ENCODE results near the gene PLCG2. TPM values are rescaled to one million over a fixed set of nuclear protein-coding genes. Genes with fewer than 3 reads are reported as not detected.

Gene PLCG2
- total and polyA plus RNA-seq, 2 experiments from 2014 or later = 2.5 to 5.0 TPM

GRCh38 chr16:81936209-81937000 is 157.3 kb downstream of the PLCG2 start:
- WGBS (ENCODE audit: low lambda C conversion rate, missing lambda C conversion rate) = 85% methylated on average over 23 of the region's 23 CpGs
- H3K36me3 ChIP-seq (replicated peaks; ENCODE audit: insufficient read depth, low read depth) = no peaks in the 10 kb centered on the region

DNA sequence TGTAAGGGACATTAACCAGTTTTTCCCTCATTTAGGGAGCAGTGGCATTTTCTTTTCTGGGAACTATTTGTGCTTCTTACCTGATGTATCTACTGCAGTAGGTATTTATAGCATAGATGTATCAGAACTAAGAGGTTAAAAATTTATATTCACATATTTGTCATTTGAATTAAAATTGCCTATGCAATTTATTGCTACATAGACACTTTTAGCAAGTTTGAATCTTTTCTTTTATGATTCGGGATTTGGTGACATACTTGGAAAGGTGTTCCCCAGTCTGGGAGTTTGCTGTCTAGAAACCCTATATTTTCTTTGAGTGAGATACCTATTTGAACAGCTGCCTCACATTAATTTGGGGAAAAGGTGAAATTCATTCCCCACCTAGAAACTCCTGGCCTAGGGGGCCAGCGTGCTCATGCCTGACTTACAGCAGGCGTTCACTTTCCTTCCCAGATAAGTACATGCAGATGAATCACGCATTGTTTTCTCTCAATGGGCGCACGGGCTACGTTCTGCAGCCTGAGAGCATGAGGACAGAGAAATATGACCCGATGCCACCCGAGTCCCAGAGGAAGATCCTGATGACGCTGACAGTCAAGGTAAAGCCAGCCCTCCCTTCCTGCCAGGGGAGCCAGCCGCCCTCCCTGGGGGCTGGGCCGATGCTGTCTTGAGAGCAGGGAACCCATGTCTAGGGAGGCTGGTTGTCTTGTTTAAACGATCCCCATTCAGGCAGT is 158.4 kb downstream of the PLCG2 start:
- H3K27ac ChIP-seq = no peak overlapping the region

More at GRCh38 chr16:81936209-81937000, 157.3 kb downstream of the PLCG2 start:
- H3K9me2 ChIP-seq (replicated peaks; ENCODE audit: insufficient read depth) = no peaks in the 10 kb centered on the region
- H3K4me3 ChIP-seq = no peak overlapping the region
- H3K27me3 ChIP-seq = no peaks in the 10 kb centered on the region
- no peaks in the 10 kb centered on the region for H3K4me1 ChIP-seq (ENCODE audit: insufficient read depth)
- no peak overlapping the region for H2AFZ ChIP-seq
- DNase-seq (ENCODE audit: low spot score) = no peak
- H3K79me2 ChIP-seq = no peaks in the 10 kb centered on the region
- no peak overlapping the region for H3K4me2 ChIP-seq
- no peaks in the 10 kb centered on the region for H3K9me3 ChIP-seq (ENCODE audit: low read depth)
- H3K27ac ChIP-seq = no peak overlapping the region
- TF ChIP-seq EZH2phosphoT487 (IDR thresholded peaks at IDR 0.05; ENCODE audit: low read depth, severe bottlenecking, unreplicated experiment) = no peak
- TF ChIP-seq CTCF (IDR thresholded peaks at IDR 0.05; ENCODE audit: poor library complexity) = no peak
- TF ChIP-seq EZH2 (IDR thresholded peaks at IDR 0.05; ENCODE audit: borderline replicate concordance) = no peak
- no peaks in the 10 kb centered on the region for H4K20me1 ChIP-seq (ENCODE audit: insufficient read depth, poor library complexity, severe bottlenecking)

GRCh38 chr16:81938326-81939163 is 159.5 kb downstream of the PLCG2 start:
- 86% methylated on average over 17 of the region's 17 CpGs for WGBS (ENCODE audit: low lambda C conversion rate, missing lambda C conversion rate)

More for the DNA sequence above, 158.4 kb downstream of the PLCG2 start:
- Histone ChIP-seq H3K79me2 (no peaks in the 10 kb centered on the region), H3K9me2 (replicated peaks; ENCODE audit: insufficient read depth) (no peaks in the 10 kb centered on the region), H2AFZ (no peak overlapping the region), H3K4me1 (ENCODE audit: insufficient read depth) (no peaks in the 10 kb centered on the region), H3K27me3 (no peaks in the 10 kb centered on the region), H4K20me1 (ENCODE audit: insufficient read depth, poor library complexity, severe bottlenecking) (no peaks in the 10 kb centered on the region), H3K9me3 (ENCODE audit: low read depth) (no peaks in the 10 kb centered on the region), H3K4me3 (no peak overlapping the region), H3K36me3 (replicated peaks; ENCODE audit: insufficient read depth, low read depth) (no peaks in the 10 kb centered on the region), H3K4me2 (no peak overlapping the region)
- no peak for DNase-seq (ENCODE audit: low spot score)
- no peak for TF ChIP-seq EZH2 (IDR thresholded peaks at IDR 0.05; ENCODE audit: borderline replicate concordance)
- TF ChIP-seq EZH2phosphoT487 (IDR thresholded peaks at IDR 0.05; ENCODE audit: low read depth, severe bottlenecking, unreplicated experiment) = no peak
- no peak for TF ChIP-seq CTCF (IDR thresholded peaks at IDR 0.05; ENCODE audit: poor library complexity)
- 66% methylated on average over 13 of the region's 13 CpGs for WGBS (ENCODE audit: low lambda C conversion rate, missing lambda C conversion rate)

More at GRCh38 chr16:81938326-81939163, 159.5 kb downstream of the PLCG2 start:
- Histone ChIP-seq H3K27ac (no peak overlapping the region), H4K20me1 (ENCODE audit: insufficient read depth, poor library complexity, severe bottlenecking) (no peaks in the 10 kb centered on the region), H3K4me2 (no peak overlapping the region), H3K9me3 (ENCODE audit: low read depth) (no peaks in the 10 kb centered on the region), H3K36me3 (replicated peaks; ENCODE audit: insufficient read depth, low read depth) (no peaks in the 10 kb centered on the region), H3K4me1 (ENCODE audit: insufficient read depth) (no peaks in the 10 kb centered on the region), H3K79me2 (no peaks in the 10 kb centered on the region), H2AFZ (no peak overlapping the region), H3K27me3 (no peaks in the 10 kb centered on the region), H3K4me3 (no peak overlapping the region), H3K9me2 (replicated peaks; ENCODE audit: insufficient read depth) (no peaks in the 10 kb centered on the region)
- TF ChIP-seq CTCF (IDR thresholded peaks at IDR 0.05; ENCODE audit: poor library complexity) (no peak), EZH2 (IDR thresholded peaks at IDR 0.05; ENCODE audit: borderline replicate concordance) (no peak), EZH2phosphoT487 (IDR thresholded peaks at IDR 0.05; ENCODE audit: low read depth, severe bottlenecking, unreplicated experiment) (no peak)
- DNase-seq (ENCODE audit: low spot score) = no peak
